Common myeloid progenitor, CD34-positive (primary cell): ENCODE measurements around the gene SNTB2.
A peak's percentile ranks its signal among the peaks of the same experiment; 100 is the strongest.

Source experiments
- CTCF ChIA-PET: fragments of 350-600 bp; sonication (Branson Sonifier 250); formaldehyde crosslinking; loops from one replicate; lab custom pipeline; 2021; ENCODE audit warnings: antibody characterized with exemption; lab: Charles Lee
- POLR2A ChIA-PET: fragments of 350-600 bp; sonication (Branson Sonifier 250); formaldehyde crosslinking; loops from one replicate; lab custom pipeline; 2021; ENCODE audit warnings: antibody characterized with exemption; lab: Charles Lee
- DNase-seq, 3 donors: peaks; one replicate each; pipeline versions ENCODE4 v3.0.0 to v3.0.0-alpha.2; 2013
- H3K27ac ChIP-seq, 2 experiments: 1 replicate in 1 of 2; 2 replicates in 1 of 2; pipeline ENCODE4 v1.7.0; 2013; ENCODE audit warnings: inconsistent platforms in 2 of 2, low read length in 2 of 2, mild to moderate bottlenecking in 2 of 2, low read depth in 1 of 2, moderate library complexity in 1 of 2; ENCODE audit not compliant: severe bottlenecking in 2 of 2, insufficient read depth in 1 of 2, poor library complexity in 1 of 2
- H3K27me3 ChIP-seq, 5 experiments: replicated peaks in 2 of 5; 1 replicate in 3 of 5; 2 replicates in 2 of 5; pipeline versions ENCODE4 v1.6.1 to v1.7.0; 2013; ENCODE audit warnings: low read length in 4 of 5, mild to moderate bottlenecking in 2 of 5, moderate library complexity in 2 of 5, inconsistent platforms in 1 of 5; ENCODE audit not compliant: insufficient read depth in 5 of 5, control insufficient read depth in 4 of 5
- H3K36me3 ChIP-seq, 4 experiments: 1 replicate in 2 of 4; 2 replicates in 2 of 4; pipeline versions ENCODE4 v1.6.1 to v1.7.0; 2013; ENCODE audit warnings: low read length in 3 of 4, control low read depth in 1 of 4, mild to moderate bottlenecking in 1 of 4; ENCODE audit not compliant: control insufficient read depth in 4 of 4, insufficient read depth in 4 of 4
- H3K4me1 ChIP-seq, 4 experiments: 1 replicate in 3 of 4; 2 replicates in 1 of 4; pipeline versions ENCODE4 v1.6.1 to v1.7.1; 2013; ENCODE audit warnings: low read length in 3 of 4, mild to moderate bottlenecking in 3 of 4, control low read depth in 1 of 4, inconsistent platforms in 1 of 4, moderate library complexity in 1 of 4; ENCODE audit not compliant: control insufficient read depth in 4 of 4, insufficient read depth in 4 of 4; ENCODE audit errors: control extremely low read depth in 1 of 4
- H3K4me3 ChIP-seq, 7 experiments: 1 replicate in 4 of 7; 2 replicates in 3 of 7; pipeline versions ENCODE4 v1.5.1 to v1.7.0; 2013; ENCODE audit warnings: mild to moderate bottlenecking in 7 of 7, low read length in 6 of 7, moderate library complexity in 6 of 7, inconsistent platforms in 2 of 7, low read depth in 2 of 7, control low read depth in 1 of 7; ENCODE audit not compliant: insufficient read depth in 4 of 7, control insufficient read depth in 1 of 7; ENCODE audit errors: extremely low read depth in 1 of 7
- H3K9me3 ChIP-seq, 5 experiments: 1 replicate in 4 of 5; 2 replicates in 1 of 5; pipeline versions ENCODE4 v1.6.1 to v1.7.1; 2013; ENCODE audit warnings: low read length in 4 of 5, mild to moderate bottlenecking in 2 of 5, inconsistent platforms in 1 of 5, low read depth in 1 of 5, moderate library complexity in 1 of 5; ENCODE audit not compliant: control insufficient read depth in 4 of 5, insufficient read depth in 2 of 5; ENCODE audit errors: control extremely low read depth in 1 of 5
- WGBS: methylation state at CpG from one replicate; pipeline ENCODE4 v1.1.5; 2013; ENCODE audit not compliant: insufficient coverage; 5-methylcytosine and 5-hydroxymethylcytosine counted together

Gene SNTB2

DNA sequence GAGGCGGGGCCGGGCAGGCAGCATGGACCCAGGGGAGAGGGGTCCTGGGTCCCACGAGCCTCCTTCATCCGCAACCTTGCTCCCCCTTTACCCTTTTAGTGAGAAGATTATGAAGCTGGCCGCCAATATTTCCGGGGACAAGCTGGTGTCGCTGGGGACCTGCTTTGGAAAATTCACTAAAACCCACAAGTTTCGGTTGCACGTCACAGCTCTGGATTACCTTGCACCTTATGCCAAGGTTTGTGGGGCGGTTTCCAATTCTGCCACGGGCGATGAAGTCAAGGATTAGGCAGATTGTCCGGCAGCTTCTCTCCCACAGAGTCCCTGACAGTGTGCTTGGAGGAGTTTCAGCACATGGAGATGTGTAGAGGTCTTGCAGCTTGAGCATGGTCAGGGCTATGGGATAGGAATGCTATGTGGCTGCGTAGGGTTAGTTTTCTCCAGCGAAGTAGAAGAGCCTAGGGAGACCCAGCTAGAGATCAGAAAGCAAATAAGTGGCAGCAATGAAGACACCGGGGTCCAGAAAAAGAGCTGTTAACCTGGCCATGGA lies 153.2 kb downstream of the SNTB2 start:
- peak overlapping the region; percentile 72 to 97 (median 91) for H3K4me3 ChIP-seq
- H3K27me3 ChIP-seq = no peaks in the 10 kb centered on the region
- CTCF ChIA-PET = interaction anchor here (0.9 to 1.7 kb wide), 4 partner anchors 11 to 189 kb away, joined by 3 to 6 read pairs (median 4); no protein-coding TSS in a partner anchor
- no peaks in the 10 kb centered on the region for H3K9me3 ChIP-seq
- DNase-seq = peak in 1 of 3 donors; percentile 17
- H3K4me1 ChIP-seq = peaks cover 10 to 32% (median 21%) of the 10 kb centered on the region in 4 experiments
- WGBS = 7% methylated on average over 15 of the region's 16 CpGs
- peak overlapping the region; percentile 72 to 87 for H3K27ac ChIP-seq
- POLR2A ChIA-PET = no interaction called here
- peaks cover 16 to 37% (median 29%) of the 10 kb centered on the region in 4 experiments for H3K36me3 ChIP-seq

DNA sequence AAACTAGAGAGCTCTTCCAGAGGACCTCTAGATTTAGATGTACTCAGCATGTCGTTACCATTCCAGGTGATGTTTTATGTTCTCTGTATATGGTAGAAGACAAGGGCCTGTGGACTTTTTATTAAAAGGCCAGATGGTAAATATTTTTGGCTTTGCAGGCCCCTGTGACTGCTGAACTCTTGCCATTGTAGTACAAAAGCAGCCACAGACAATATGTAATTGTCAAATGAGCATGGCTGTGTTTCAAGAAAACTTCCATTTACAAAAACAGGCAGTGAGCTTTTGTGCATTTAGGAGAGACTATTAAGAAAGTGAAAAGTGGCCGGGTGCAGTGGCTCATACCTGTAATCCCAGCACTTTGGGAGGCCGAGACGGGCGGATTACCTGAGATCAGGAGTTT lies 157.2 kb downstream of the SNTB2 start:
- no peak overlapping the region for H3K27ac ChIP-seq
- no peaks in the 10 kb centered on the region for H3K27me3 ChIP-seq
- DNase-seq = no peak
- POLR2A ChIA-PET = interaction anchor here (0.7 kb wide), 1 partner anchor 11 kb away, joined by 3 read pairs; no protein-coding TSS in a partner anchor
- peaks cover 5 to 21% (median 12%) of the 10 kb centered on the region in 4 experiments for H3K4me1 ChIP-seq
- peaks cover 9 to 26% (median 19%) of the 10 kb centered on the region in 4 experiments for H3K36me3 ChIP-seq
- CTCF ChIA-PET = no interaction called here
- no peak overlapping the region for H3K4me3 ChIP-seq
- no peaks in the 10 kb centered on the region for H3K9me3 ChIP-seq
- 92% methylated on average over 4 of the region's 5 CpGs for WGBS

GRCh38 chr16:69345923-69346322 lies 159.0 kb downstream of the SNTB2 start:
- Histone ChIP-seq H3K4me3 (no peak overlapping the region), H3K4me1 (peaks cover 0 to 13% (median 3%) of the 10 kb centered on the region in 4 experiments), H3K36me3 (peaks cover 15 to 36% (median 26%) of the 10 kb centered on the region in 4 experiments), H3K27ac (no peak overlapping the region), H3K27me3 (no peaks in the 10 kb centered on the region), H3K9me3 (no peaks in the 10 kb centered on the region)
- peak in 2 of 3 donors; percentile 43 to 50 for DNase-seq
- no CpG with 5 or more reads among the region's 4 CpGs for WGBS
- POLR2A ChIA-PET = no interaction called here
- CTCF ChIA-PET = no interaction called here

DNA sequence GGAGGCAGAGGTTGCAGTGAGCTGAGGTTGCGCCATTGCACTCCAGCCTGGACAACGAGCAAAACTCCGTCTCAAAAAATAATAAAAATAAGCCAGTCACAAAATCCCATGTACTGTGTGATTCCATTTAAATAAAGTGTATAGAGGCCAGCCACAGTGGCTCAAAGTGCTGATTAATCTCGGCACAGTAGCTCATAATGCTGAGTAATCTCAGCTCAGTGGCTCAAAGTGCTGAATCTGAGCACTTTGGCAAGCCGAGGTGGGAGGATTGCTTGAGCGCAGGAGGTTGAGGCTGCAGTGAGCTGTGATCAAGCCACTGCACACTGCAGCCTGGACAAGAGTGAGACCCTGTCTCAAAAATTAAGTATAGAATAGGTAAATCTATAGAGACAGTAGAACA lies 159.7 kb downstream of the SNTB2 start:
- CTCF ChIA-PET = no interaction called here
- no peaks in the 10 kb centered on the region for H3K27me3 ChIP-seq
- POLR2A ChIA-PET = no interaction called here
- no peaks in the 10 kb centered on the region for H3K9me3 ChIP-seq
- H3K4me1 ChIP-seq = peaks cover 0 to 8% (median under 1%) of the 10 kb centered on the region in 4 experiments
- no peak overlapping the region for H3K27ac ChIP-seq
- H3K4me3 ChIP-seq = no peak overlapping the region
- 85% methylated on average over 4 of the region's 6 CpGs for WGBS
- no peak for DNase-seq
- H3K36me3 ChIP-seq = peaks cover 15 to 37% (median 23%) of the 10 kb centered on the region in 4 experiments

DNA sequence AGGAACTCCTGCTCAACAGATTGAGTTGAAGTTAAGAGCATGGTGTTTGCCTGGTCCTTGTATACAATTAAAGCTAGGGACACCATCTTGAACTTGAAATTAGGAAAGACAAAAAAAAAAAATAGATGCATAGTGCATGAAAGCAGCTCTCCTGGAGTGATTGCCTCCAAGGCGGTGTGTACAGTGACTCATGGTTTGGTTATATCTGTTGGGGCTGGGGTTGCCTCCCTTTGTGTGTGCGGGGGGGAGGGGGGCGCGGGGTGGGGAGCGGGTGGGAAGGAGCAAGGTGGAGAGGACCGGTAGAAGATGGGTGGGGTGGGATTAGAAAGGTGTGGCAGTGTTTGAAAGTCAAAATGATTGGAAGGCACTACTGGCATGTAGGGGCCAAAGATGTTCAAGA lies 161.3 kb downstream of the SNTB2 start:
- ChIA-PET POLR2A (no interaction called here), CTCF (interaction anchor here (1.0 kb wide), 1 partner anchor 15 kb away, joined by 3 read pairs; no protein-coding TSS in a partner anchor)
- no peak for DNase-seq
- peaks cover 0 to 8% (median under 1%) of the 10 kb centered on the region in 4 experiments for H3K4me1 ChIP-seq
- no peak overlapping the region for H3K4me3 ChIP-seq
- peaks cover 16 to 35% (median 19%) of the 10 kb centered on the region in 4 experiments for H3K36me3 ChIP-seq
- no peaks in the 10 kb centered on the region for H3K9me3 ChIP-seq
- WGBS = 97% methylated on average over 4 of the region's 6 CpGs
- H3K27me3 ChIP-seq = no peaks in the 10 kb centered on the region
- H3K27ac ChIP-seq = no peak overlapping the region

- POLR2A ChIA-PET = no interaction called here
- no peaks in the 10 kb centered on the region for H3K9me3 ChIP-seq
- H3K36me3 ChIP-seq = peaks cover 14 to 35% (median 19%) of the 10 kb centered on the region in 4 experiments
Observed at GRCh38 chr16:69349536-69349935, 162.6 kb downstream of the SNTB2 start.

DNA sequence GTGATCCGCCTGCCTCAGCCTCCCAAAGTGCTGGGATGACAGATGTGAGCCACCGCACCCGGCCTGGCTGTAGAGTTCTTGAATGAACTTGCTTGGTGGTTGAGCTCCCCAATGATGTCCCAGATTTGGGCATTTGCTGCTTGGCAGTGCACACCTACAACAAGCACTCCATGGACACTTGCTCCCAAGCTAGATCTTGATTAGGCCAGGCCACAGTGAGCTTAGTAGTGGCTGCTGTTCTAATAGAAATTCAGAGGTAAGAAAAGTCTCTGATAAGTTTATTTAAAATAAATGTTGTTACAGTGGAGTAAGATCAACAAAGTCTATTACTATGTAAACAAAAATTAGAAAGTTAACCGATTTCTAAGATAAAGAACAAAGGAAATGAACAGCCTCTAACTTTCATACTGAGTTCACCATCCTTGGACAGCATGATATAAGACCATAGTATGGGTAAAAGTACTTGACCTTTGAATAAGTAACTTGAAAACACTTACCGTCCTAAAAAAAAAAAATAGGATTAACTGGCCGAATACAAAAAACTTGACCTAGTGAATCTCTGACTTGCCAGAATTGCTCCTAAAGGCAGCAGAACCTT lies 163.7 kb downstream of the SNTB2 start:
- POLR2A ChIA-PET = interaction anchor here (0.6 kb wide), 1 partner anchor 53 kb away, joined by 4 read pairs; no protein-coding TSS in a partner anchor
- no peaks in the 10 kb centered on the region for H3K27me3 ChIP-seq
- CTCF ChIA-PET = no interaction called here

More at GRCh38 chr16:69349536-69349935, 162.6 kb downstream of the SNTB2 start:
- CTCF ChIA-PET = interaction anchor here (0.7 kb wide), 1 partner anchor 163 kb away, joined by 3 read pairs; the partner anchor contains the start of gene SNTB2
- DNase-seq = no peak
- peaks cover 0 to 8% (median under 1%) of the 10 kb centered on the region in 4 experiments for H3K4me1 ChIP-seq
- H3K27ac ChIP-seq = no peak overlapping the region
- 94% methylated on average over 9 of the region's 10 CpGs for WGBS
- no peaks in the 10 kb centered on the region for H3K27me3 ChIP-seq
- no peak overlapping the region for H3K4me3 ChIP-seq

More for the DNA sequence above, 163.7 kb downstream of the SNTB2 start:
- no peak for DNase-seq
- Histone ChIP-seq H3K36me3 (peaks cover 14 to 46% (median 24%) of the 10 kb centered on the region in 4 experiments), H3K27ac (no peak overlapping the region), H3K4me1 (peaks cover 0 to 4% (median under 1%) of the 10 kb centered on the region in 4 experiments), H3K4me3 (no peak overlapping the region), H3K9me3 (no peaks in the 10 kb centered on the region)
- WGBS = 100% methylated on average over 3 of the region's 6 CpGs
